ENCODE data around the gene CENPB. TPM values are rescaled to one million over a fixed set of nuclear protein-coding genes. Genes with fewer than 3 reads are reported as not detected.

CENPB gene
- total RNA-seq, 6 donors from 2014 or later, result 56.6 to 125 (median 89.7) TPM

DNA sequence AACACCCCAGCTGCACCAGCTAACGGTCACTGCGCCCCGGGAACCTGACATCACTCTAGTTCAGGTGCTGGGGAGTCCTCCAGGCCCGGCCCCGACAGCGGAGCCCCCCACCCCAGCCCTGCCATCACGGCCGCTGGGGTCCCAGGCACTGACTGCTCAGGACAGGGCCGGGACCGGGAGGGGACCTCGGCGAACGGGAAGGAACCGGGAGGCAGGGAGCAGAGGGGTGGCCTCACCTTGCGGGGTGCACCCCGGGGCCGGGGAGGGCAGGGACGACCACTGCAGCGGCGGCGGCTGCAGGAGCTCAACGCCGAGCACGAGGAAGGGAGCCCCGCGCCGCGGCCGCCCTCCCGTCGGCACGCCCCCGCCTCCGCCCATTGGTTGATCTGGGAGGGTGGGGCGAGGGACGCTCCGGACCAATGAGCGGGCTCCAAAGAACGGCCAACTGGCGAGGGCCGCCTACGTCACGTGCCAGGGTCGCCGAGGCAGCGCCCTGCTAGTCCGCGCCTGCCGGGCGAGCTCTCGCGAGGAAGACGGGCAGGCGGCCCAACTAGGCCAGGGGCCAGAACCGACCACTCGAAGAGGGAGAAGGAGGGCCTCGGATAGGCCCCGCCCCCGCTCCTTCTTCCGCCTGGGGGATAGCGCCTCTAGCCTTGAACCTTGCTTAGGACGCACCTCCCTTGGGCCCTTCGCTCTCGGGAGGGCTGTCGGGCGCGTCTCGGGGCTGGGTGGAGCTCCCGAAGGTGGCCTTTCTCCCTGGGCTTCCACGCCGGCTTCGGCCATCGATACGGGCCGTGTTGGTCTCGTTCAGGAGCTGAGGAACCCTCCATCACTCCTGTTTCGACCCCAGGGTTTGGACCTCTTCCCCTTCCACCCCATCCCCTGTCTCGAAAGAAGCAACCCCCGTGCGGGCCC is 18.9 kb downstream of the CENPB start, which contains the start of gene ADISSP:
TSS of gene ADISSP (minus strand) at position 327 of the 915 bp plus-strand sequence. CDS start 7,653 bp downstream, outside the sequence.
- TF ChIP-seq POLR2AphosphoS5 (IDR thresholded peaks at IDR 0.05) (peak; percentile 64 to 75), EP300 (IDR thresholded peaks at IDR 0.05) (no peak), POLR2A (IDR thresholded peaks at IDR 0.05) (peak in 2 of 4 donors; percentile 56 to 78)
- TF ChIP-seq, protein P1, sequence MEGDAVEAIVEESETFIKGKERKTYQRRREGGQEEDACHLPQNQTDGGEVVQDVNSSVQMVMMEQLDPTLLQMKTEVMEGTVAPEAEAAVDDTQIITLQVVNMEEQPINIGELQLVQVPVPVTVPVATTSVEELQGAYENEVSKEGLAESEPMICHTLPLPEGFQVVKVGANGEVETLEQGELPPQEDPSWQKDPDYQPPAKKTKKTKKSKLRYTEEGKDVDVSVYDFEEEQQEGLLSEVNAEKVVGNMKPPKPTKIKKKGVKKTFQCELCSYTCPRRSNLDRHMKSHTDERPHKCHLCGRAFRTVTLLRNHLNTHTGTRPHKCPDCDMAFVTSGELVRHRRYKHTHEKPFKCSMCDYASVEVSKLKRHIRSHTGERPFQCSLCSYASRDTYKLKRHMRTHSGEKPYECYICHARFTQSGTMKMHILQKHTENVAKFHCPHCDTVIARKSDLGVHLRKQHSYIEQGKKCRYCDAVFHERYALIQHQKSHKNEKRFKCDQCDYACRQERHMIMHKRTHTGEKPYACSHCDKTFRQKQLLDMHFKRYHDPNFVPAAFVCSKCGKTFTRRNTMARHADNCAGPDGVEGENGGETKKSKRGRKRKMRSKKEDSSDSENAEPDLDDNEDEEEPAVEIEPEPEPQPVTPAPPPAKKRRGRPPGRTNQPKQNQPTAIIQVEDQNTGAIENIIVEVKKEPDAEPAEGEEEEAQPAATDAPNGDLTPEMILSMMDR (IDR thresholded peaks at IDR 0.05), result peak in 1 of 6 experiments; percentile 17
- peak; percentile 97 for ATAC-seq (ENCODE audit: low FRiP score in 2 of 2)
- 0 to 4% methylated on average over 11 to 50 of the region's 80 CpGs for WGBS, 2 donors
- Histone ChIP-seq H3K27me3 (no peaks in the 10 kb centered on the region), H3K36me3 (no peaks in the 10 kb centered on the region), H3K4me1 (peaks cover 24 to 48% (median 29%) of the 10 kb centered on the region in 4 donors), H3K27ac (peak within 1 kb of the TSS; percentile 83 to 93 (median 91)), H3K4me3 (peak within 1 kb of the TSS; percentile 70 to 87 (median 76)), H3K9me3 (no peaks in the 10 kb centered on the region)
- peak; percentile 99 for DNase-seq

DNA sequence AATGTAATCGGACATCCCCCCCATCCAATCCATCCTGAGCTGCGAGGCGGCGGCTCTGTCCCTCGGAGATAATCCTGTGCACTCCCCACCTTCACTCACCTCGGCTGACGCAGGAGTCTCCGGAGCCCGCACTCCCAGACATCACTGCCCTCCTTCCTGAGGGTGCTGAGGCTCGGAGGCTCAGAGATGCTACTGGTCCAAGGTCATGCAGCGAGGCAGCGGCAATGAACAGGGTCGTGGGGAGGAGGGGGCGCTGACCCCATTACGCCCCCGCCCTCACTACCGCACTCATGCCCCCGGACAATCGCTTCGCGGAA is 19.5 kb downstream of the CENPB start:
- Histone ChIP-seq H3K27ac (peak overlapping the region in 3 of 4 donors; percentile 10 to 90 (median 47)), H3K4me3 (peak overlapping the region; percentile 70 to 87 (median 76)), H3K9me3 (no peaks in the 10 kb centered on the region), H3K27me3 (no peaks in the 10 kb centered on the region), H3K36me3 (no peaks in the 10 kb centered on the region), H3K4me1 (peaks cover 24 to 48% (median 29%) of the 10 kb centered on the region in 4 donors)
- no peak for TF ChIP-seq POLR2A (IDR thresholded peaks at IDR 0.05)
- TF ChIP-seq, protein P1 (IDR thresholded peaks at IDR 0.05), result no peak
- TF ChIP-seq POLR2AphosphoS5 (IDR thresholded peaks at IDR 0.05), result no peak
- TF ChIP-seq EP300 (IDR thresholded peaks at IDR 0.05), result no peak
- DNase-seq (no peak), ATAC-seq (ENCODE audit: low FRiP score in 2 of 2) (no peak)
- 0% methylated on average over 1 to 21 of the region's 21 CpGs for WGBS, 2 donors

DNA sequence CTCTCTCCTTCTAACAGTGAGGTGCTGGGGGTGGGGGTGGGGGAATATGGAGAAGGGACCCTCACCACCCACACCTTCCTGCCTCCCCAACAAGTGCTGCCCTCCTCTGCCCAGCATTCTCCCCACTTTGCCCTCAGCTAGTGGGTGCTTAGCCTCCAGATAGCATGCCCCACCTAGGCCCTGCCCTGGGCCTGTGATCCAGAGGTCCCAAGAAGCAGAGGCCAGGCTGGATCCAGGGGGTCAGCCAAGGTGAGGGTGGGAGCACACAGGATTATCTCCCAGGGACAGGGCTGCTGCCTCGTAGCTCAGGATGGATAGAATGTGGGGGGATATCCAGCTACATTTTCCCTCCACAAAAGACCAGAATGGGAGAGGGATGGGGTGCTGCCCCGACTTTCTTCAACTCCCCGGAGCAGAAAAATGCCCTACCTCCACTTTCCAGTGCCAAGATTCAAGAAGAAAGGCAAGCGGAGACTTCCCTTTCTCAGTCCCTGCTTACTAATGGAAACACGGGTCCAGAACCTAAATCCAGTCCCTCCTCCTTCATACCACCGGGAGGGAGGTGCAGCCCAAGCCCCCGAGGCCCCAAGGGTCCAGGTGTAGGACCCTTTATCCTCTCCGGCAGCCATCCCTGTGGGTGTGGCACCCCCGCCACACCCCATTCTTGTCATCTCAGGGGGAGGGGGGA is 20.0 kb downstream of the CENPB start:
- peaks cover 24 to 48% (median 29%) of the 10 kb centered on the region in 4 donors for H3K4me1 ChIP-seq
- 23 to 31% methylated on average over 6 to 9 of the region's 9 CpGs for WGBS, 2 donors
- H3K36me3 ChIP-seq, result no peaks in the 10 kb centered on the region
- no peaks in the 10 kb centered on the region for H3K9me3 ChIP-seq
- TF ChIP-seq, protein P1 (IDR thresholded peaks at IDR 0.05), result no peak
- TF ChIP-seq POLR2A (IDR thresholded peaks at IDR 0.05) (no peak), EP300 (IDR thresholded peaks at IDR 0.05) (no peak), POLR2AphosphoS5 (IDR thresholded peaks at IDR 0.05) (no peak)
- peak overlapping the region; percentile 70 to 87 (median 76) for H3K4me3 ChIP-seq
- DNase-seq (no peak), ATAC-seq (ENCODE audit: low FRiP score in 2 of 2) (no peak)
- peak overlapping the region in 3 of 4 donors; percentile 10 to 90 (median 21) for H3K27ac ChIP-seq
- no peaks in the 10 kb centered on the region for H3K27me3 ChIP-seq

DNA sequence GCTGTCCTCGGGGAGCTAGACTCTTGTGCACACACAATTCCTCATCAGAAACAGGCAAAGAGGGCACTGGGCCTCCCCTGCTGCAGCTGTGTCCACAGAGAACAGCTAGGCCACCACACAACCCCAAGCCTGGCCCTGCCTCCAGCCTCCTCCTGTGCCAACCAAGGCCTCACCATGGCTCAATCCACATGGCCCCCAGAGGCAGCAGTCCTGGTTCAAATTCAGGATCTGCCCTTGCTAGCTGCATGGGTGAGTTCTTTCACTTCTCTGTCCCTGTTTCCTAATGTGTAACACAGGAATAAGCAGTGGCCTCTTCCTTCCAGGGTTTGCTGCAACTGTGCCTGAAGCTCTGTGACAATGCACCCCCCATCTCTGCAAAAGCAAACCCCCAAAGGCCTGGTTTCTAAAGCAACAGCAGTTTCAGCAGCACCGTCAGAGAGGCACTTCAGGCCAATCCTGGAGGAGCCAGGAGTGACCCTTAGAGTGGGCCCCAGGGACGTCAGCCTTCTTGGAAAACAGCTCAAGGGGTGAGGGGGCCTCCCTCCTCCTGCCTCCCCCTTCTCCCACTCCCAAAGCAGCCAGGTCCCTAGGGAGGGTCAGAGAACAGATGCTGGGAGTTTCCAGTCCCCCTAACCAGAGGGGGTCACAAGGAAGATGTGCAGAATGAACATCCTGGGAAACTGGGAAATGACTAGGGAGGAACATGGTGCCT is 21.2 kb downstream of the CENPB start:
- H3K4me1 ChIP-seq, result peaks cover 24 to 48% (median 29%) of the 10 kb centered on the region in 4 donors
- no peak for DNase-seq
- 57 to 59% methylated on average over 1 to 3 of the region's 3 CpGs for WGBS, 2 donors
- TF ChIP-seq, protein P1 (IDR thresholded peaks at IDR 0.05), result no peak
- no peak for TF ChIP-seq POLR2A (IDR thresholded peaks at IDR 0.05)
- TF ChIP-seq EP300 (IDR thresholded peaks at IDR 0.05), result no peak
- no peak for TF ChIP-seq POLR2AphosphoS5 (IDR thresholded peaks at IDR 0.05)
- no peaks in the 10 kb centered on the region for H3K36me3 ChIP-seq
- peak overlapping the region in 1 of 4 donors; percentile 41 for H3K27ac ChIP-seq
- H3K4me3 ChIP-seq, result no peak overlapping the region
- H3K27me3 ChIP-seq, result no peaks in the 10 kb centered on the region
- H3K9me3 ChIP-seq, result no peaks in the 10 kb centered on the region
- ATAC-seq (ENCODE audit: low FRiP score in 2 of 2), result no peak
